ENCODE results near the gene LUC7L2. TPM values are rescaled to one million over a fixed set of nuclear protein-coding genes. Genes with fewer than 3 reads are reported as not detected.

LUC7L2 gene
- total RNA-seq, 1 donor from 2014 or later: 142 TPM

DNA sequence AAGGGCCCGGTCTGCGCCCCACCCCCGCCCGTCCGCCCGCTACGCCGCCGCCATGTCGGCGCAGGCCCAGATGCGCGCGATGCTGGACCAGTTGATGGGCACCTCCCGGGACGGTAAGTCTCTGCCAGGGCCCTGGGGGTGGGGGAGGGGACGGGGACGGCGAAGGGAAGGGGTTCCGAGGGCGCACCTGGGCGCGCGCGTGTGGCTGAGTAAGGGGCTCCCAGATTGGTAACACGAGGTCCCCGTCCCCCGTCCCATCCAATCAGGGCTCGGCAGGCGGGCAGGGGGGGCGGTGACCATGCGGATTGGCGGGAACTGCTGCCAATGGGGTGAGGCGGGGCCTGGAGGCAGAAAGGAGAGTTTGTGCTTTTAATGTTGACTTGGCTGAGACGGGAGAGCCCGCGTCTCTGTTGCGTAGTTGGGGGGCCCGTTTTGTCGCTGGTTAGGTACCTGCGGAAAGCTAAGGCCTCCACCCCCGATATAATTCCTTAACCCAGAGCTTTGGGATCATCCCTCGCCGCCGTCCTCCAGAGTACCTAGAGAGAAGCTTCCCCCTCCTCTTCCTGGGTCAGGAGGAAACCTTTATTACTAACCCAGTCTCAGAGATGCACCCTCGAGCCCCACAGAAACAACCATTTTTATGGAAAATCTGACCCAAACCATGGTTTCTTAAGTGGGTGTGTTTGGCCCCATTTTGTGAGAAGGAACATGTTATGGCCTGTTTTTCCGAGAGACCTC is 685 bp downstream of the LUC7L2 start:
- Mint-ChIP-seq H3K27ac (peak overlapping the region; percentile 100), H3K4me3 (peak overlapping the region; percentile 96), H3K27me3 (ENCODE audit: low read depth) (no peaks in the 10 kb centered on the region), H3K4me1 (peaks cover 26% of the 10 kb centered on the region), H3K36me3 (peaks cover 6% of the 10 kb centered on the region), H3K9me3 (no peaks in the 10 kb centered on the region)
- peak; percentile 96 to 99 for DNase-seq (ENCODE audit: low spot score in 2 of 2, unreplicated experiment in 2 of 2)
- no peak for TF ChIP-seq CTCF (IDR thresholded peaks at IDR 0.05; ENCODE audit: unreplicated experiment)

DNA sequence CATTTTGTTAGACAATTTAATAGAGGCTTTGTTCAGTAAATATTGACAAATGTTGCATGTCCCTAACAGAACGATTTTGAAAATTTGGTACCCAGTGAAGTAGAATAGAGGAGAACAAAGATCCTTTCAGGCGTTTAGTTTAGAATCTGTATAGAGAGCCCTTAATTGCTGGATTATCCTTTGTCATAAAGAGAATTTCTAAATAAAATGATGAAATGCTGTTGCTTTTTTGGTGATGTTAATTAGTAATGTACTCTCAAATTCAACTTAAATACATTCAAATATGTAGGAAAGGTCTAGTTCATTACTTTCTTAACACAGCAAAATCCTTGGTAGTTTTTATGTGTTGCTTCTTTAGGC is 1.2 kb downstream of the LUC7L2 start:
- H3K4me1 Mint-ChIP-seq: peaks cover 30% of the 10 kb centered on the region
- no peak for TF ChIP-seq CTCF (IDR thresholded peaks at IDR 0.05; ENCODE audit: unreplicated experiment)
- no peaks in the 10 kb centered on the region for H3K27me3 Mint-ChIP-seq (ENCODE audit: low read depth)
- H3K27ac Mint-ChIP-seq: peak overlapping the region; percentile 100
- peak overlapping the region; percentile 96 for H3K4me3 Mint-ChIP-seq
- no peaks in the 10 kb centered on the region for H3K9me3 Mint-ChIP-seq
- H3K36me3 Mint-ChIP-seq: peaks cover 3% of the 10 kb centered on the region
- DNase-seq (ENCODE audit: low spot score in 2 of 2, unreplicated experiment in 2 of 2): no peak

DNA sequence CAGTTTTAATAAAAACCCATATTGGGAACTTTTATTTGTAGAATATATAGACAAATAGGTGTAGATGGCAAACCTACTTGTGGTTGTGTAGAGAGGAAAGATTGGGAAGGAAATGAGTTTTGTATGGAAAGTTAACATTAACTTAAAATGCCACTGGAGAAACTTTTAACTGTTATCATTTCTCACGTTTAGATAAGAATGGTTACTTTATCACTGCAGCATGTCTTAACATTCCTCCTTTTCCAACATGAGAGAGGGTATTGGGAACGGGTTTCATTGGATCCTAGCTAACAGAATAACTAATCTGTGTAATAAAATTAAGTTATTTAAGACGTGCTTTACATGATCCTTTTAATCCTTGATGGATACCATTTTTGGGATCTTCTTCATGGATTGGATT is 1.8 kb downstream of the LUC7L2 start:
- Mint-ChIP-seq H3K9me3 (no peaks in the 10 kb centered on the region), H3K4me3 (peak overlapping the region; percentile 96), H3K27me3 (ENCODE audit: low read depth) (no peaks in the 10 kb centered on the region), H3K4me1 (peaks cover 30% of the 10 kb centered on the region), H3K36me3 (peaks cover 3% of the 10 kb centered on the region), H3K27ac (peak overlapping the region; percentile 100)
- no peak for TF ChIP-seq CTCF (IDR thresholded peaks at IDR 0.05; ENCODE audit: unreplicated experiment)
- no peak for DNase-seq (ENCODE audit: low spot score in 2 of 2, unreplicated experiment in 2 of 2)

GRCh38 chr7:139362302-139362701 is 2.6 kb downstream of the LUC7L2 start:
- no peaks in the 10 kb centered on the region for H3K9me3 Mint-ChIP-seq
- H3K27ac Mint-ChIP-seq: peak overlapping the region; percentile 74
- no peak for DNase-seq (ENCODE audit: low spot score in 2 of 2, unreplicated experiment in 2 of 2)
- peaks cover 3% of the 10 kb centered on the region for H3K36me3 Mint-ChIP-seq
- peak overlapping the region; percentile 43 for H3K4me3 Mint-ChIP-seq
- no peak for TF ChIP-seq CTCF (IDR thresholded peaks at IDR 0.05; ENCODE audit: unreplicated experiment)
- no peaks in the 10 kb centered on the region for H3K27me3 Mint-ChIP-seq (ENCODE audit: low read depth)
- peaks cover 30% of the 10 kb centered on the region for H3K4me1 Mint-ChIP-seq

- peaks cover 30% of the 10 kb centered on the region for H3K4me1 Mint-ChIP-seq
- no peak for TF ChIP-seq CTCF (IDR thresholded peaks at IDR 0.05; ENCODE audit: unreplicated experiment)
- no peaks in the 10 kb centered on the region for H3K9me3 Mint-ChIP-seq
- no peaks in the 10 kb centered on the region for H3K27me3 Mint-ChIP-seq (ENCODE audit: low read depth)
- no peak for DNase-seq (ENCODE audit: low spot score in 2 of 2, unreplicated experiment in 2 of 2)
- peak overlapping the region; percentile 13 for H3K4me3 Mint-ChIP-seq
- H3K27ac Mint-ChIP-seq: peak overlapping the region; percentile 48
- peaks cover 3% of the 10 kb centered on the region for H3K36me3 Mint-ChIP-seq
Measured at GRCh38 chr7:139362981-139363380, 3.3 kb downstream of the LUC7L2 start.

All from mesothelial cell of epicardium (in vitro differentiated cells).